Astrocyte (in vitro differentiated cells and primary cell): Measurements from ENCODE around the gene GALNT2.

ENCODE experiments used
- CTCF ChIP-seq: IDR thresholded peaks from 2 replicates; pipeline ENCODE4 v1.5.1; 2011; ENCODE audit warnings: low read depth, mild to moderate bottlenecking, inconsistent platforms, low read length, moderate library complexity; ENCODE audit not compliant: insufficient read depth
- EZH2 ChIP-seq: IDR thresholded peaks from 2 replicates; pipeline ENCODE4 v1.6.1; 2012; ENCODE audit warnings: mild to moderate bottlenecking, low read length, inconsistent platforms; ENCODE audit not compliant: insufficient read depth

- TF ChIP-seq CTCF (no peak), EZH2 (no peak)
Observed at GRCh38 chr1:230037261-230037660, 29.8 kb upstream of the GALNT2 start.
